HepG2 (cell line): ENCODE results near the gene SLC35E4. TPM values are rescaled to one million over a fixed set of nuclear protein-coding genes. Genes with fewer than 3 reads are reported as not detected.

Experiments
- ATAC-seq: fragments of 200-7000 bp; cut with Tn5 transposase; 3 replicates; pipeline ENCODE4 v1.9.1; 2020; ENCODE audit warnings: mild to moderate bottlenecking, moderate library complexity
- BruUV-seq: library from RNA; stranded (reverse); fragments of 400-500 nt; replicated peaks from 2 replicates; lab custom pipeline; 2021; lab: Mats Ljungman, UMichigan
- CTCF ChIA-PET: fragments of 300-600 bp; formaldehyde crosslinking; extraction: SDS; loops from one replicate; lab custom pipeline; 2021; ENCODE audit warnings: low total read pairs, inconsistent platforms, low intra/inter-chr PET ratio; lab: Yijun Ruan, JAX
- POLR2A ChIA-PET: fragments of 350-600 bp; sonication (Branson Sonifier 250); formaldehyde crosslinking; loops from one replicate; lab custom pipeline; 2020; ENCODE audit warnings: antibody characterized with exemption, inconsistent platforms; lab: Yijun Ruan, JAX
- DNase-seq: peaks from one replicate; pipeline ENCODE4 v3.0.0-alpha.2; 2015; ENCODE audit warnings: low spot score
- FAIRE-seq: peaks from 3 replicates; lab custom pipeline; 2011; peaks lifted over from hg19 to GRCh38; lab: Jason Lieb, UNC
- H2AFZ ChIP-seq: one replicate; pipeline ENCODE4 v1.6.1; 2011; ENCODE audit warnings: low read length, inconsistent platforms
- H3K27ac ChIP-seq: fragments of 300-600 bp; 3 replicates; pipeline ENCODE4 v1.8.0; 2011; ENCODE audit warnings: mixed run types, mild to moderate bottlenecking, mixed read lengths, low read length, inconsistent platforms; ENCODE audit not compliant: insufficient read depth; ENCODE audit errors: extremely low read length
- H3K27me3 ChIP-seq, 2 experiments: fragments of 200-600 bp in 1 of 2; 2 replicates in 1 of 2; 3 replicates in 1 of 2; pipeline versions ENCODE4 v1.6.0 to v1.8.0; 2011; ENCODE audit warnings: low read length in 2 of 2, mild to moderate bottlenecking in 2 of 2, moderate library complexity in 2 of 2, inconsistent platforms in 1 of 2; ENCODE audit not compliant: insufficient read depth in 2 of 2, control insufficient read depth in 1 of 2
- H3K36me3 ChIP-seq, 2 experiments: fragments of 200-600 bp in 1 of 2; replicated peaks in 1 of 2; 2 replicates in 1 of 2; 3 replicates in 1 of 2; pipeline versions ENCODE4 v1.5.1 to v1.8.0; 2011; ENCODE audit warnings: low read length in 2 of 2, inconsistent platforms in 1 of 2; ENCODE audit not compliant: insufficient read depth in 2 of 2, control insufficient read depth in 1 of 2
- H3K4me1 ChIP-seq: 2 replicates; pipeline ENCODE4 v1.5.1; 2012; ENCODE audit warnings: low read length, inconsistent platforms; ENCODE audit not compliant: insufficient read depth
- H3K4me2 ChIP-seq: 2 replicates; pipeline ENCODE4 v1.6.0; 2011; ENCODE audit warnings: low read depth, low read length, inconsistent platforms
- H3K4me3 ChIP-seq, 3 experiments: fragments of 200-600 bp in 1 of 3; sonication (generic), shearing (Covaris generic) in 1 of 3; replicated peaks in 1 of 3; 2 replicates each; pipeline ENCODE4 v1.5.1; 2011 to 2016; ENCODE audit warnings: low read length in 3 of 3, inconsistent platforms in 2 of 3, low read depth in 2 of 3, mild to moderate bottlenecking in 2 of 3, control low read depth in 1 of 3, mixed read lengths in 1 of 3; ENCODE audit not compliant: insufficient read depth in 1 of 3
- H3K79me2 ChIP-seq: one replicate; pipeline ENCODE4 v1.6.1; 2011; ENCODE audit warnings: low read length, inconsistent platforms; ENCODE audit not compliant: insufficient read depth
- H3K9ac ChIP-seq: 2 replicates; pipeline ENCODE4 v1.6.0; 2011; ENCODE audit warnings: mild to moderate bottlenecking, low read depth, low read length, inconsistent platforms; ENCODE audit not compliant: insufficient read depth
- H3K9me3 ChIP-seq: 2 replicates; pipeline ENCODE4 v1.5.1; 2012; ENCODE audit warnings: mild to moderate bottlenecking, low read length
- H4K20me1 ChIP-seq: 2 replicates; pipeline ENCODE4 v1.6.0; 2011; ENCODE audit warnings: inconsistent platforms, mild to moderate bottlenecking, low read length, moderate library complexity; ENCODE audit not compliant: insufficient read depth
- ATF7-NPFF ChIP-seq: sonication (generic); formaldehyde crosslinking; IDR thresholded peaks from 2 replicates; pipeline ENCODE4 v1.8.1; 2023; ENCODE audit warnings: mild to moderate bottlenecking, low read depth, missing genetic modification reagents, moderate library complexity
- CTCF ChIP-seq: sonication (generic); formaldehyde crosslinking; IDR thresholded peaks from 2 replicates; pipeline ENCODE4 v1.5.0; 2020; ENCODE audit warnings: mild to moderate bottlenecking, missing genetic modification reagents, moderate library complexity
- EZH2 ChIP-seq: conservative IDR thresholded peaks from 2 replicates; pipeline ENCODE4 v1.6.1; 2012; ENCODE audit warnings: mild to moderate bottlenecking, low read depth, low read length, moderate library complexity
- NR2F6 ChIP-seq, 2 experiments: IDR thresholded peaks; 2 replicates each; pipeline ENCODE4 v1.6.1; 2016; ENCODE audit warnings: antibody characterized with exemption in 1 of 2, mild to moderate bottlenecking in 1 of 2
- SMARCC2 ChIP-seq: fragments of 450-650 bp; IDR thresholded peaks from 2 replicates; pipeline ENCODE4 v1.6.1; 2017; ENCODE audit warnings: antibody characterized with exemption, mild to moderate bottlenecking
- ZFP1 ChIP-seq: IDR thresholded peaks from 2 replicates; pipeline ENCODE4 v1.6.1; 2016
- ZFY ChIP-seq: sonication (generic); formaldehyde crosslinking; IDR thresholded peaks from 2 replicates; pipeline ENCODE4 v1.4.0; 2020; ENCODE audit warnings: missing genetic modification reagents
- ZNF777 ChIP-seq: sonication (generic); formaldehyde crosslinking; IDR thresholded peaks from 2 replicates; pipeline ENCODE4 v1.4.0; 2020; ENCODE audit warnings: missing genetic modification reagents
- WGBS: methylation state at CpG from one replicate; pipeline ENCODE4 v1.1.6; 2017; ENCODE audit warnings: low lambda C conversion rate; 5-methylcytosine and 5-hydroxymethylcytosine counted together
- in situ Hi-C: cut with HindIII; loops from 2 replicates; pipeline ENCODE4 v1.10.0; 2017; ENCODE audit warnings: low pct_unique_long_range_greater_than_20kb; ENCODE audit not compliant: extremely low pct_ligation_motif_present
- intact Hi-C: fragments of 100-400 bp; cut with micrococcal nuclease; formaldehyde crosslinking; loops from one replicate; pipeline ENCODE4 v1.10.0; 2022; ENCODE audit not compliant: unreplicated experiment
- polyA plus RNA-seq, 8 experiments: library from polyadenylated mRNA; depleted of rRNA in 3 of 8; stranded (reverse) in 7 of 8; unstranded in 1 of 8; fragments of >200 nt; fragmentation: Illumina TruSeq in 4 of 8; extraction: Trizol in 4 of 8; gene quantifications; 2 replicates each; pipeline versions ENCODE4 v1.2.1 to v1.2.3, GENCODE V29; 2011 to 2016; ENCODE audit warnings: low read depth in 4 of 8, missing spikeins in 1 of 8, mixed read lengths in 1 of 8; ENCODE audit not compliant: insufficient read depth in 1 of 8
- total RNA-seq, 5 experiments: library from RNA; depleted of rRNA; stranded (reverse); fragments of >200 nt; fragmentation: Illumina TruSeq; extraction: Trizol; gene quantifications; 2 replicates each; pipeline ENCODE4 v1.2.3, GENCODE V29; 2016; ENCODE audit warnings: low read depth in 1 of 5
- TF ChIP-seq, protein P1 (sequence below): sonication (generic); formaldehyde crosslinking; IDR thresholded peaks from 2 replicates; pipeline ENCODE4 v1.4.0; 2020; ENCODE audit warnings: missing genetic modification reagents, low read depth, mild to moderate bottlenecking, borderline replicate concordance

Gene SLC35E4
- total and polyA plus RNA-seq, 2 of the 13 experiments (the other 11 are each of a cell fraction or from before 2014, with no cell fraction given) = 0.07 to 0.15 TPM

DNA sequence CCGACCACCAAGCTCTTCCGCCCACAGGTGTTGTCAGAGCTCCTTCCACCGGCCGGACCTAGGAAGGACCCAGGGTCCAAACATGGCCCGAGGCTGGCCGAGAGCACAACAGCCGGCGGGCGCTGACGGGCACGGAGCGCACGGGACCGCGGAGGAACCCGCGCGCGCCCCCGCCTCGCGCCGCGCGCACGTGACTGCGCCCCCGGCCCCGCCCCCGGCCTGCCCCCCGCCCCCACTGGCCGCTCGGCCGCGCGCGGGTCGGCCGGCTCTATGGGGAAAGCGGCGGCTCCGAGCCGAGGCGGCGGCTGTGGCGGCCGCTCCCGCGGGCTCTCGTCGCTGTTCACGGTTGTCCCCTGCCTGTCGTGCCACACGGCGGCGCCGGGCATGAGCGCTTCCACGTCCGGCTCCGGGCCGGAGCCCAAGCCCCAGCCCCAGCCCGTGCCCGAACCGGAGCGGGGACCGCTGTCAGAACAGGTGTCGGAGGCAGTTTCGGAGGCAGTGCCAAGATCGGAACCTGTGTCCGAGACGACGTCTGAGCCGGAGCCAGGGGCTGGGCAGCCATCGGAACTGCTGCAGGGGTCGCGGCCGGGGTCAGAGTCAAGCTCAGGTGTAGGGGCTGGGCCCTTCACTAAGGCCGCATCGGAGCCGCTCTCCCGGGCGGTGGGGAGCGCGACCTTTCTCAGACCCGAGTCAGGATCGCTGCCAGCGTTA, 59.2 kb downstream of the SLC35E4 start, which contains the start of gene OSBP2 (continued):
- TF ChIP-seq, protein P1, sequence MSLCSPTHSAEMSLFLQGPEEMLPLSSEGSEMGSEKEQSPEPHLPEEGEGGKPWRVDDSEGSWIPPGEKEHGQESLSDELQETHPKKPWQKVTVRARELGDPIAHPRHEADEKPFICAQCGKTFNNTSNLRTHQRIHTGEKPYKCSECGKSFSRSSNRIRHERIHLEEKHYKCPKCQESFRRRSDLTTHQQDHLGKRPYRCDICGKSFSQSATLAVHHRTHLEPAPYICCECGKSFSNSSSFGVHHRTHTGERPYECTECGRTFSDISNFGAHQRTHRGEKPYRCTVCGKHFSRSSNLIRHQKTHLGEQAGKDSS (CRISPR knock-in tag) = 0 out of 2 replicates have a peak, but pooled peaks have one; percentile 22
- TF ChIP-seq ZNF777 (CRISPR knock-in tag) (0 out of 2 replicates have a peak, but pooled peaks have one; percentile 48), CTCF (CRISPR knock-in tag) (peak; percentile 36), ZFY (CRISPR knock-in tag) (0 out of 2 replicates have a peak, but pooled peaks have one; percentile 16)

GRCh38 chr22:30695351-30695851, 59.8 kb downstream of the SLC35E4 start:
- FAIRE-seq (no peak), DNase-seq (no peak), ATAC-seq (peak; percentile 24; the same call in 2 of the 3 replicates)
- ChIA-PET POLR2A (no interaction called here), CTCF (no interaction called here)
- H4K20me1 ChIP-seq = peaks cover 5% of the 10 kb centered on the region; the same call in 1 of the 2 replicates
- H3K36me3 ChIP-seq = no peaks in the 10 kb centered on the region
- in situ Hi-C loops = no loop called here
- no peak overlapping the region for H3K27ac ChIP-seq
- peak overlapping the region in 2 of 3 experiments; percentile 54 to 68; a peak in 3 of 6 replicates for H3K4me3 ChIP-seq
- BruUV-seq = no TSS peak
- H2AFZ ChIP-seq = no peak overlapping the region
- H3K4me1 ChIP-seq = peaks cover 9% of the 10 kb centered on the region
- no peak overlapping the region for H3K9ac ChIP-seq
- H3K27me3 ChIP-seq = peaks cover 4 to 34% of the 10 kb centered on the region in 2 experiments; a peak in 4 of 5 replicates
- no peaks in the 10 kb centered on the region for H3K9me3 ChIP-seq
- H3K79me2 ChIP-seq = no peaks in the 10 kb centered on the region
- peak overlapping the region; percentile 81 for H3K4me2 ChIP-seq
- WGBS = 60% methylated on average over 8 of the region's 15 CpGs
- TF ChIP-seq SMARCC2 (no peak), NR2F6 (IDR thresholded peaks at IDR 0.05) (no peak), NR2F6 (CRISPR knock-in tag; IDR thresholded peaks at IDR 0.05) (0 out of 2 replicates have a peak, but pooled peaks have one; percentile 31), EZH2 (0 out of 2 replicates have a peak, but pooled peaks have one; percentile 63), ATF7-NPFF (CRISPR knock-in tag) (no peak), ZFP1 (CRISPR knock-in tag) (no peak)
- intact Hi-C loops = no loop called here
